H1 (cell line): ENCODE results near the gene EEF2K. TPM values are rescaled to one million over a fixed set of nuclear protein-coding genes. Genes with fewer than 3 reads are reported as not detected.
A peak's percentile ranks its signal among the peaks of the same experiment; 100 is the strongest.

Experiments
- CTCF ChIA-PET: fragments of 300-600 bp; sonication (Branson Sonifier 250); formaldehyde crosslinking; loops from one replicate; lab custom pipeline; 2021; ENCODE audit not compliant: partially characterized antibody; lab: Charles Lee
- POLR2A ChIA-PET: fragments of 300-600 bp; sonication (Branson Sonifier 250); formaldehyde crosslinking; loops from one replicate; lab custom pipeline; 2021; ENCODE audit warnings: inconsistent platforms; ENCODE audit not compliant: partially characterized antibody; lab: Charles Lee
- DNase-seq, 2 experiments: peaks; one replicate each; pipeline versions ENCODE4 v3.0.0 to v3.0.0-alpha.2; 2010 to 2022; ENCODE audit warnings: low spot score in 2 of 2, low read depth in 1 of 2, mixed read lengths in 1 of 2
- FAIRE-seq: peaks from 2 replicates; lab custom pipeline; 2011; peaks lifted over from hg19 to GRCh38; lab: Jason Lieb, UNC
- H2AFZ ChIP-seq: 2 replicates; pipeline ENCODE4 v1.8.1; 2012; ENCODE audit warnings: low read length, inconsistent platforms
- H2AK5ac ChIP-seq: 2 replicates; pipeline ENCODE4 v1.6.1; 2013; ENCODE audit warnings: low read depth, low read length
- H2BK120ac ChIP-seq: replicated peaks from 2 replicates; pipeline ENCODE3; 2013; ENCODE audit warnings: low read depth, low read length, inconsistent platforms
- H2BK12ac ChIP-seq: 2 replicates; pipeline ENCODE4 v1.6.1; 2013; ENCODE audit warnings: low read depth, low read length
- H2BK15ac ChIP-seq: 2 replicates; pipeline ENCODE4 v1.6.1; 2013; ENCODE audit warnings: low read length
- H2BK20ac ChIP-seq: 2 replicates; pipeline ENCODE4 v1.6.1; 2013; ENCODE audit warnings: low read length
- H2BK5ac ChIP-seq: 2 replicates; pipeline ENCODE4 v1.6.1; 2013; ENCODE audit warnings: low read depth, low read length
- H3K14ac ChIP-seq: 2 replicates; pipeline ENCODE4 v1.6.1; 2013; ENCODE audit warnings: inconsistent platforms; ENCODE audit not compliant: insufficient read length
- H3K18ac ChIP-seq: 2 replicates; pipeline ENCODE4 v1.6.1; 2013; ENCODE audit warnings: low read length; ENCODE audit errors: extremely low read depth
- H3K23ac ChIP-seq: 2 replicates; pipeline ENCODE4 v1.6.1; 2013; ENCODE audit warnings: inconsistent platforms; ENCODE audit not compliant: insufficient read length
- H3K23me2 ChIP-seq: 2 replicates; pipeline ENCODE4 v1.6.1; 2013; ENCODE audit warnings: low read depth, low read length
- H3K27ac ChIP-seq: 2 replicates; pipeline ENCODE4 v1.6.1; 2011; ENCODE audit warnings: low read depth, low read length, inconsistent platforms
- H3K27me3 ChIP-seq, 4 experiments: replicated peaks in 1 of 4; 1 replicate in 1 of 4; 2 replicates in 3 of 4; pipeline versions ENCODE4 v1.6.1 to v1.8.1; 2011 to 2013; ENCODE audit warnings: low read length in 3 of 4, mild to moderate bottlenecking in 3 of 4, inconsistent platforms in 2 of 4, mixed read lengths in 2 of 4, moderate library complexity in 1 of 4; ENCODE audit not compliant: control insufficient read depth in 3 of 4, insufficient read depth in 3 of 4; ENCODE audit errors: extremely low read depth in 1 of 4
- H3K36me3 ChIP-seq, 4 experiments: 2 replicates each; pipeline versions ENCODE4 v1.6.1 to v1.8.1; 2011 to 2013; ENCODE audit warnings: mild to moderate bottlenecking in 4 of 4, low read length in 3 of 4, moderate library complexity in 2 of 4, control low read depth in 1 of 4, inconsistent platforms in 1 of 4; ENCODE audit not compliant: insufficient read depth in 4 of 4, control insufficient read depth in 2 of 4
- H3K4ac ChIP-seq: replicated peaks from 2 replicates; pipeline ENCODE3; 2013; ENCODE audit warnings: low read length, low read depth, mixed read lengths, inconsistent platforms; ENCODE audit not compliant: insufficient read length
- H3K4me1 ChIP-seq, 4 experiments: replicated peaks in 1 of 4; 1 replicate in 1 of 4; 2 replicates in 3 of 4; pipeline versions ENCODE4 v1.6.1 to v1.8.1; 2011 to 2013; ENCODE audit warnings: low read length in 3 of 4, inconsistent platforms in 2 of 4, mixed read lengths in 1 of 4; ENCODE audit not compliant: insufficient read depth in 4 of 4, control insufficient read depth in 3 of 4
- H3K4me2 ChIP-seq, 2 experiments: 2 replicates each; pipeline versions ENCODE4 v1.6.1 to v1.8.1; 2011 to 2013; ENCODE audit warnings: low read depth in 2 of 2, low read length in 2 of 2, control low read depth in 1 of 2, inconsistent platforms in 1 of 2, mild to moderate bottlenecking in 1 of 2; ENCODE audit not compliant: insufficient read depth in 1 of 2
- H3K4me3 ChIP-seq, 4 experiments: fragments of 200-600, 300-600 bp in 1 of 4; sonication (generic), shearing (Covaris generic), sonication (Bioruptor Twin) in 1 of 4; 2 replicates each; pipeline versions ENCODE4 v1.5.1 to v1.8.1; 2011 to 2016; ENCODE audit warnings: low read length in 4 of 4, low read depth in 3 of 4, control low read depth in 2 of 4, inconsistent platforms in 2 of 4, mild to moderate bottlenecking in 2 of 4, mixed read lengths in 1 of 4, moderate library complexity in 1 of 4; ENCODE audit not compliant: insufficient read depth in 2 of 4; ENCODE audit errors: extremely low read depth in 1 of 4
- H3K56ac ChIP-seq: replicated peaks from 2 replicates; pipeline ENCODE3; 2013; ENCODE audit warnings: low read depth, mild to moderate bottlenecking, mixed read lengths, low read length, inconsistent platforms; ENCODE audit not compliant: insufficient read length
- H3K79me1 ChIP-seq: 2 replicates; pipeline ENCODE4 v1.6.1; 2013; ENCODE audit warnings: low read depth, low read length, control low read depth
- H3K79me2 ChIP-seq, 2 experiments: 2 replicates each; pipeline versions ENCODE4 v1.6.1 to v1.8.1; 2012 to 2013; ENCODE audit warnings: low read length in 2 of 2, mild to moderate bottlenecking in 2 of 2, inconsistent platforms in 1 of 2; ENCODE audit not compliant: insufficient read depth in 2 of 2, control insufficient read depth in 1 of 2
- H3K9ac ChIP-seq, 4 experiments: replicated peaks in 1 of 4; 1 replicate in 1 of 4; 2 replicates in 3 of 4; pipeline versions ENCODE4 v1.6.1 to v1.8.1; 2011 to 2013; ENCODE audit warnings: low read depth in 3 of 4, low read length in 3 of 4, control low read depth in 2 of 4, mild to moderate bottlenecking in 2 of 4, moderate library complexity in 2 of 4, inconsistent platforms in 1 of 4; ENCODE audit errors: extremely low read depth in 1 of 4
- H3K9me3 ChIP-seq, 2 experiments: 2 replicates each; pipeline versions ENCODE4 v1.6.1 to v1.8.1; 2012 to 2013; ENCODE audit warnings: mild to moderate bottlenecking in 2 of 2, moderate library complexity in 2 of 2, control low read depth in 1 of 2, inconsistent platforms in 1 of 2, low read depth in 1 of 2, low read length in 1 of 2, mixed read lengths in 1 of 2; ENCODE audit not compliant: insufficient read depth in 2 of 2
- H4K20me1 ChIP-seq, 2 experiments: replicated peaks in 1 of 2; 2 replicates each; pipeline versions ENCODE3 to v1.8.1; 2011 to 2013; ENCODE audit warnings: inconsistent platforms in 2 of 2, low read length in 2 of 2, mild to moderate bottlenecking in 1 of 2; ENCODE audit not compliant: insufficient read depth in 2 of 2, control insufficient read depth in 1 of 2
- H4K5ac ChIP-seq: 2 replicates; pipeline ENCODE4 v1.6.1; 2013; ENCODE audit warnings: low read length, low read depth, mixed read lengths, inconsistent platforms; ENCODE audit not compliant: insufficient read length
- H4K8ac ChIP-seq: 2 replicates; pipeline ENCODE4 v1.8.0; 2013; ENCODE audit warnings: mild to moderate bottlenecking, moderate library complexity, low read length, inconsistent platforms; ENCODE audit not compliant: insufficient read depth; ENCODE audit errors: extremely low read depth
- H4K91ac ChIP-seq: replicated peaks from 2 replicates; pipeline ENCODE3; 2013; ENCODE audit warnings: low read length, mixed read lengths, inconsistent platforms; ENCODE audit not compliant: insufficient read length
- RAD21 ChIP-seq, 2 experiments: IDR thresholded peaks in 1 of 2; conservative IDR thresholded peaks in 1 of 2; 2 replicates each; pipeline ENCODE4 v1.6.1; 2011; ENCODE audit warnings: low read depth in 2 of 2, low read length in 2 of 2, improper control_type of control experiment in 1 of 2, inconsistent platforms in 1 of 2, mild to moderate bottlenecking in 1 of 2, moderate library complexity in 1 of 2
- RFX5 ChIP-seq: IDR thresholded peaks from 2 replicates; pipeline ENCODE4 v1.6.1; 2011; ENCODE audit warnings: low read depth, low read length, improper control_type of control experiment, borderline replicate concordance
- SIN3A ChIP-seq, 2 experiments: IDR thresholded peaks in 1 of 2; conservative IDR thresholded peaks in 1 of 2; 2 replicates each; pipeline ENCODE4 v1.6.1; 2011 to 2012; ENCODE audit warnings: low read length in 2 of 2, improper control_type of control experiment in 1 of 2, low read depth in 1 of 2, mild to moderate bottlenecking in 1 of 2
- WGBS, 2 experiments: shearing (Covaris generic) in 1 of 2; methylation state at CpG; one replicate each; pipeline versions ENCODE4 v1.1.6 to v1.1.7; 2013 to 2015; ENCODE audit warnings: low lambda C conversion rate in 2 of 2, mixed read lengths in 2 of 2, inconsistent platforms in 1 of 2, low coverage in 1 of 2, missing lambda C conversion rate in 1 of 2; ENCODE audit not compliant: insufficient replicate concordance in 2 of 2, insufficient coverage in 1 of 2, insufficient read length in 1 of 2; ENCODE audit errors: extremely low coverage in 1 of 2, missing lambda C conversion rate in 1 of 2; 5-methylcytosine and 5-hydroxymethylcytosine counted together
- polyA plus RNA-seq, 7 experiments: library from polyadenylated mRNA; depleted of rRNA in 3 of 7; stranded (reverse) in 5 of 7; unstranded in 2 of 7; fragments of >200 nt in 5 of 7; fragments of 200-250 nt in 2 of 7; gene quantifications; 1 replicate in 5 of 7; 2 replicates in 1 of 7; 4 replicates in 1 of 7; pipeline versions ENCODE4 v1.2.1 to v1.2.3, GENCODE V29; 2011 to 2013; ENCODE audit warnings: missing spikeins in 2 of 7, mixed read lengths in 2 of 7
- total RNA-seq: library from RNA; stranded (reverse); fragmentation: NEBNext Ultra II Directional; extraction: Animal tissue kit (Norgen Biotek cat#: 25700); gene quantifications from 2 replicates; pipeline ENCODE4 v1.2.1, GENCODE V29; 2021
- TF ChIP-seq, protein P1 (sequence below), 3 experiments: IDR thresholded peaks; 1 replicate in 2 of 3; 2 replicates in 1 of 3; pipeline versions ENCODE4 v1.5.1 to v1.6.1; 2011; ENCODE audit warnings: low read length in 3 of 3, mild to moderate bottlenecking in 3 of 3, inconsistent platforms in 2 of 3, low read depth in 1 of 3, moderate library complexity in 1 of 3; ENCODE audit not compliant: insufficient read depth in 1 of 3; ENCODE audit errors: control extremely low read depth in 1 of 3

The EEF2K gene
- total and polyA plus RNA-seq, 2 of the 8 experiments (the other 6 are each of a cell fraction or from before 2014, with no cell fraction given), result 14.9 to 30.2 TPM

DNA sequence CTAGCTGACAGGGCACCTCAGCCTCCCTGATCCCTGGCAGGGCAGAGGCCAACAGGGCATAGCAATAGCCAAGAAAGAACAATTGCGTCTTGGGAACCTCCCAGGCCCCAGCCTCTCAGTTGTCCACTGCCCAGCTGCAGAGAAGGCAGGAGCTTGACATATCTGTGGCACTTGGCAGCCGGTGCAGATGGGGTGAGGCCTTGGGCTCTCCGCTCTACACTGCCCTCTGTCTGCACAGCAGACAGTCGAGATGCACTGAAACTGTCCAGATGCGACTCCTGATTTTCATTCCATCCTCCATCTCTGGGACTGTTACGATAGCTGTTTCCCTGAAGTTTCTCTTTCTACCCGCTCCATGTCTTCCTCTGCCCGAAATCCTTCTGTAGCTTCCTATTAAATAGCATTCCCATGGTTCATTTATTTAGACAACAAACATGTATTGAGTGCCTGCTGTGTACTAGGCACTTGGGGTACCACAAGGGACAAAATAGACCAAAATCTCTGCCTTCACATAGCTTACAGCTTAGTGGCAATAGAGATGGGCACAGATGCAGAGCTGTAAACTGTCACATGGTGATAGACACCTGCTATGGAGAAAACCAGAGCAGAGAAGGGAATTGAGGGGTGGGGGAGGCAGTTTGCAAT, 94.5 kb downstream of the EEF2K start:
- no peaks in the 10 kb centered on the region for H3K27me3 ChIP-seq
- CTCF ChIA-PET, result interaction anchor here (0.6 to 4.1 kb wide), 36 partner anchors 11 to 366 kb away, joined by 3 to 42 read pairs (median 4); partner anchors contain the start of gene EEF2K
- no peaks in the 10 kb centered on the region; a peak in 1 of 7 replicates for H3K4me1 ChIP-seq
- H3K14ac ChIP-seq, result no peak overlapping the region
- H3K27ac ChIP-seq, result no peak overlapping the region
- H3K23ac ChIP-seq, result no peak overlapping the region
- H3K23me2 ChIP-seq, result peaks cover 5% of the 10 kb centered on the region; the same call in 1 of the 2 replicates
- no peak overlapping the region for H2BK15ac ChIP-seq
- H2BK20ac ChIP-seq, result no peak overlapping the region
- no peak overlapping the region for H2AK5ac ChIP-seq
- no peak overlapping the region for H3K4me2 ChIP-seq
- H2BK120ac ChIP-seq, result no peak overlapping the region
- no peaks in the 10 kb centered on the region for H3K9me3 ChIP-seq
- H3K79me1 ChIP-seq, result peaks cover 15% of the 10 kb centered on the region; the same call in 1 of the 2 replicates
- H2BK12ac ChIP-seq, result no peak overlapping the region
- H3K4me3 ChIP-seq, result no peak overlapping the region
- DNase-seq, result peak in 1 of 2 experiments; percentile 67
- no peak overlapping the region for H2BK5ac ChIP-seq
- H3K9ac ChIP-seq, result no peak overlapping the region
- H3K56ac ChIP-seq, result no peak overlapping the region
- no peak overlapping the region for H2AFZ ChIP-seq
- H3K4ac ChIP-seq, result no peak overlapping the region
- peak in 1 of 2 experiments; percentile 26; a peak in 1 of 4 replicates for TF ChIP-seq SIN3A (conservative IDR thresholded peaks at IDR 0.05 in 1 of 2, IDR thresholded peaks at IDR 0.05 in 1 of 2; ENCODE audit: low read depth in 1 of 2, low read length in 2 of 2)
- TF ChIP-seq, protein P1, sequence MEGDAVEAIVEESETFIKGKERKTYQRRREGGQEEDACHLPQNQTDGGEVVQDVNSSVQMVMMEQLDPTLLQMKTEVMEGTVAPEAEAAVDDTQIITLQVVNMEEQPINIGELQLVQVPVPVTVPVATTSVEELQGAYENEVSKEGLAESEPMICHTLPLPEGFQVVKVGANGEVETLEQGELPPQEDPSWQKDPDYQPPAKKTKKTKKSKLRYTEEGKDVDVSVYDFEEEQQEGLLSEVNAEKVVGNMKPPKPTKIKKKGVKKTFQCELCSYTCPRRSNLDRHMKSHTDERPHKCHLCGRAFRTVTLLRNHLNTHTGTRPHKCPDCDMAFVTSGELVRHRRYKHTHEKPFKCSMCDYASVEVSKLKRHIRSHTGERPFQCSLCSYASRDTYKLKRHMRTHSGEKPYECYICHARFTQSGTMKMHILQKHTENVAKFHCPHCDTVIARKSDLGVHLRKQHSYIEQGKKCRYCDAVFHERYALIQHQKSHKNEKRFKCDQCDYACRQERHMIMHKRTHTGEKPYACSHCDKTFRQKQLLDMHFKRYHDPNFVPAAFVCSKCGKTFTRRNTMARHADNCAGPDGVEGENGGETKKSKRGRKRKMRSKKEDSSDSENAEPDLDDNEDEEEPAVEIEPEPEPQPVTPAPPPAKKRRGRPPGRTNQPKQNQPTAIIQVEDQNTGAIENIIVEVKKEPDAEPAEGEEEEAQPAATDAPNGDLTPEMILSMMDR (IDR thresholded peaks at IDR 0.05; ENCODE audit: control extremely low read depth in 1 of 3, insufficient read depth in 1 of 3, low read depth in 1 of 3, low read length in 3 of 3), result peak; percentile 60 to 86 (median 83)
- TF ChIP-seq RAD21 (IDR thresholded peaks at IDR 0.05 in 1 of 2, conservative IDR thresholded peaks at IDR 0.05 in 1 of 2; ENCODE audit: low read depth in 2 of 2, low read length in 2 of 2), result peak; percentile 41 to 54
- TF ChIP-seq RFX5, result no peak
- TF ChIP-seq, all 59 proteins: peak for 3
- Histone ChIP-seq H4K5ac (no peak overlapping the region), H3K18ac (no peak overlapping the region), H4K91ac (no peak overlapping the region), H3K36me3 (peaks cover 5 to 25% (median 16%) of the 10 kb centered on the region in 4 experiments; a peak in 7 of 8 replicates), H3K79me2 (peaks cover 7 to 66% of the 10 kb centered on the region in 2 experiments; a peak in 2 of 4 replicates), H4K8ac (no peak overlapping the region), H4K20me1 (peaks cover 15 to 35% of the 10 kb centered on the region in 2 experiments)
- FAIRE-seq, result no peak
- POLR2A ChIA-PET, result interaction anchor here (0.7 to 1.9 kb wide), 9 partner anchors 9 to 1166 kb away, joined by 3 to 8 read pairs (median 4); no protein-coding TSS in a partner anchor
- WGBS, 2 experiments, result 81% methylated on average over 8 of the region's 8 CpGs; no CpG with 5 or more reads in 1 of the 2 experiments
